ENCODE results near the gene LRMDA. TPM values are rescaled to one million over a fixed set of nuclear protein-coding genes. Genes with fewer than 3 reads are reported as not detected.

LRMDA gene
- total RNA-seq, 1 experiment from 2014 or later: not detected

GRCh38 chr10:76353237-76353851 lies 921.9 kb downstream of the LRMDA start:
- ChIA-PET POLR2A (ENCODE audit: low non-redundant PET) (no interaction called here), CTCF (no interaction called here)
- no peak for TF ChIP-seq CTCF (conservative IDR thresholded peaks at IDR 0.05; ENCODE audit: low read depth, low read length)
- TF ChIP-seq EZH2 (IDR thresholded peaks at IDR 0.05; ENCODE audit: borderline replicate concordance, low read depth, low read length, poor library complexity, severe bottlenecking): no peak
- H3K9me3 ChIP-seq (ENCODE audit: low read depth, low read length, poor library complexity, severe bottlenecking): no peaks in the 10 kb centered on the region
- no peaks in the 10 kb centered on the region for H3K36me3 ChIP-seq (ENCODE audit: insufficient read depth, low read length, poor library complexity, severe bottlenecking)
- no peak overlapping the region for H3K27ac ChIP-seq (ENCODE audit: low read depth, low read length, poor library complexity, severe bottlenecking)
- H3K4me1 ChIP-seq (ENCODE audit: insufficient read depth, low read length, poor library complexity, severe bottlenecking): no peaks in the 10 kb centered on the region
- no peak for DNase-seq (ENCODE audit: low spot score)
- no peak overlapping the region for H3K4me3 ChIP-seq (ENCODE audit: low read depth, low read length, poor library complexity, severe bottlenecking)
- intact Hi-C loops (cut with micrococcal nuclease; ENCODE audit: unreplicated experiment): no loop called here
- no TSS peak for BruUV-seq (replicated peaks)
- H3K27me3 ChIP-seq (replicated peaks; ENCODE audit: insufficient read depth, low read depth, low read length, poor library complexity): no peaks in the 10 kb centered on the region

DNA sequence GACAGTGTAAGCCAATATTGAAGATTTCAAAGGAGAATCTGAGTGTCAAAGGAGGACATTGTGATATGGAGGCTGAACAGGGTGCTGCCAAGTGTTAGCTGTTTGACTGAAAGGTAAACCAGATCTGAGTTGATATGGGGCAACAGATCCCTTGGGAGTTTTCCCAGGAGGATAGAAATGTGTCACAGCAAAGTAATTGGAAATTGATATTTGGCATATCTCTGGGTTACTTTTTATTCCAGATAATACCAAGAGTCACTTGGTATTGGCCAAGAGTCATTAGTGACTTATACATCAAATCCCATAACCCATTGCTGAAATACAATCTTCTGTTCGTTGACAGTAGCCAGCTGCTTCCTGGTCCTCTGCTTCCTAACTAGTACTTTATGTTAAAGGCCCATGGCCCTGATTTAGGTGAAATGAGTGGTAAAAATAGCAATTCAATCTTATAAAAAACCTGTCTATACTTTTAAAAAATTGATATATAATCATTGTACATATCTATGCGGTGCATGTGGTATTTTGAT lies 922.9 kb downstream of the LRMDA start:
- Histone ChIP-seq H3K27ac (ENCODE audit: low read depth, low read length, poor library complexity, severe bottlenecking) (no peak overlapping the region), H3K4me1 (ENCODE audit: insufficient read depth, low read length, poor library complexity, severe bottlenecking) (no peaks in the 10 kb centered on the region), H3K9me3 (ENCODE audit: low read depth, low read length, poor library complexity, severe bottlenecking) (no peaks in the 10 kb centered on the region), H3K4me3 (ENCODE audit: low read depth, low read length, poor library complexity, severe bottlenecking) (no peak overlapping the region), H3K27me3 (replicated peaks; ENCODE audit: insufficient read depth, low read depth, low read length, poor library complexity) (no peaks in the 10 kb centered on the region), H3K36me3 (ENCODE audit: insufficient read depth, low read length, poor library complexity, severe bottlenecking) (no peaks in the 10 kb centered on the region)
- BruUV-seq (replicated peaks): no TSS peak
- intact Hi-C loops (cut with micrococcal nuclease; ENCODE audit: unreplicated experiment): no loop called here
- ChIA-PET POLR2A (ENCODE audit: low non-redundant PET) (no interaction called here), CTCF (no interaction called here)
- DNase-seq (ENCODE audit: low spot score): no peak
- TF ChIP-seq CTCF (conservative IDR thresholded peaks at IDR 0.05; ENCODE audit: low read depth, low read length) (no peak), EZH2 (IDR thresholded peaks at IDR 0.05; ENCODE audit: borderline replicate concordance, low read depth, low read length, poor library complexity, severe bottlenecking) (no peak)

DNA sequence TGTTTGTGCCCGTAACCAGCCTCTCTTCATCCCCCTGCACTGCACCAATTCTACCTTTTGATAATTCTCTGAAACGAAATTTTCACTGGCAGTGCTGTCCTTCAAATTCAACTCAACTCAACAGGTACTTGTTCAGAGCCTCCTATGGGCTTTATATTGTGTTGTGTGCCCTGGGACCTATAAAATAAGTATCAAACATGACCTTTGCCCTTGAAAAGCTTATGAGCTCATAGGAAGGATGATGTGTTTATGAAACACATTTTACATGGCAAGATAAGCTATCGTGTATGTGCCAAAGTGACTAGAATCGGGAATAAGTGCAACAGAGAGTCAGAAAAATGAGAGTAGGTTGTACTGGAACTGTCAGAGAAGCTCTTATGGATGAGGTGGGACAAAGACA lies 923.5 kb downstream of the LRMDA start:
- CTCF ChIA-PET: no interaction called here
- H3K27ac ChIP-seq (ENCODE audit: low read depth, low read length, poor library complexity, severe bottlenecking): no peak overlapping the region

More for the DNA sequence above, 923.5 kb downstream of the LRMDA start:
- H3K36me3 ChIP-seq (ENCODE audit: insufficient read depth, low read length, poor library complexity, severe bottlenecking): no peaks in the 10 kb centered on the region
- H3K9me3 ChIP-seq (ENCODE audit: low read depth, low read length, poor library complexity, severe bottlenecking): no peaks in the 10 kb centered on the region
- H3K27me3 ChIP-seq (replicated peaks; ENCODE audit: insufficient read depth, low read depth, low read length, poor library complexity): no peaks in the 10 kb centered on the region
- H3K4me1 ChIP-seq (ENCODE audit: insufficient read depth, low read length, poor library complexity, severe bottlenecking): no peaks in the 10 kb centered on the region
- POLR2A ChIA-PET (ENCODE audit: low non-redundant PET): no interaction called here
- intact Hi-C loops (cut with micrococcal nuclease; ENCODE audit: unreplicated experiment): no loop called here
- no peak overlapping the region for H3K4me3 ChIP-seq (ENCODE audit: low read depth, low read length, poor library complexity, severe bottlenecking)
- TF ChIP-seq EZH2 (IDR thresholded peaks at IDR 0.05; ENCODE audit: borderline replicate concordance, low read depth, low read length, poor library complexity, severe bottlenecking) (no peak), CTCF (conservative IDR thresholded peaks at IDR 0.05; ENCODE audit: low read depth, low read length) (no peak)
- DNase-seq (ENCODE audit: low spot score): no peak
- no TSS peak for BruUV-seq (replicated peaks)
